G401.6 (cell line): Measurements from ENCODE around the gene CEBPE.

Experiments used
- FAIRE-seq: peaks from 2 replicates; lab custom pipeline; 2012; peaks lifted over from hg19 to GRCh38; lab: Jason Lieb, UNC

CEBPE gene

GRCh38 chr14:23118506-23119362 is at the start of gene CEBPE:
TSS of gene CEBPE (minus strand) at chr14:23119255. CDS start at chr14:23119091, 164 bp downstream.
- FAIRE-seq = no peak

DNA sequence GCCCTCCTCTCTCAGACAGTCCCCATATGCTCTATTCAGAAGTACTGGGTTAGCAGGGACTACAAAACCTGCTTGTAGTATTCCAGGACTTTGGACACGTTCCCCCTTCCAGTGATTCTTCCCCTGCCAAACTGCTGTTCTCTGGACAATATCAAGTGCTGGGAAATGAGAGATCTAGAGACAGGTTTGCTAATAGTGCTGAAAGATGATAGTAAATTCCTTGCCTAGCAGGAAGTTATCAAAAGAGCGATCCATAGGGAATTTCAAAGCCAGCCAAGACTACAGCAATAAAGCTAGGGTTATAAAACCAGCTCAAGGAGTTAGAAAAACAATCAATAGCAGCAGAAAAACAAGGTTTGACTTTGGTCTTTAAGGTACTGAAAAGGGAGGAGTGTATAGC is 49.2 kb upstream of the CEBPE start:
- no peak for FAIRE-seq

- FAIRE-seq = no peak
Observed at GRCh38 chr14:23167116-23167847, 48.2 kb upstream of the CEBPE start.

DNA sequence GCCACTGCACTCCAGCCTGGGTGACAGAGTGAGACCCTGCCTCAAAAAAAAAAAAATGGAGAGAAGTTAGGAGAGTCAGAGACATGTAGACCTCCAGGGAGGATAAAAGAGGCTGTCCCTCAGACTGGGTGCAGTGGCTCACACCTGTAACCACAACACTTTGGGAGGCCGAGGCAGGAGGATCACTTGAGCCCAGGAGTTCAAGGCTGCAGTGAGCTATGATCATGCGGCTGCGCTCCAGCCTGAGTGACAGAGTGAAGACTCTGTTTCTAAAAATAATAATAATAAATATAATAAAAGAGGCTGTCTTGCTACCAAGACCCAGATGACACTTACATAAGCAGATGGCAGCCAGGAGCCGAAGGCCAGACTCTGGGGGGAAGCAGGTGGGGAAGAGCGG is 45.9 kb upstream of the CEBPE start:
- FAIRE-seq = no peak

GRCh38 chr14:23164250-23164649 is 45.2 kb upstream of the CEBPE start:
- FAIRE-seq = no peak

- no peak for FAIRE-seq
Observed at GRCh38 chr14:23163830-23164229, 44.8 kb upstream of the CEBPE start.

DNA sequence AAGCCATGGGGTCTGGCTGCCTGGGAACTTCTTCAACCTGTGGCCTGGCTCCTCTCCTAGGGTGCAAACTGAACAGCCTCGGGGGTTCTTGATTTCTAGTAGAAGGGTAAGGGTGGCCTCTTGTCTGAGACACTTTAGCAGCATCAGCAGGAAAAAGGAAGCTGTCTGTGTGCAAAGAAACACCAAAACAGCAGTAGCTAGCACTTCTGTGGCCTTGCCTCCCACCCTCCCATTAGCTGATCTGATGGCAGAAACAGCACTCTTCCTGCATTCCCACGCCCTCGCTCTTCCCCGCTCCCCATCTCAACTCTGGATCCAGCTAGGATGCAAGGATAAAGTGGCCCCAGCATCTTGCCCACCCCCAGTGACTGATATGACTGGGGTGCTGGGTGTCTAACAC is 43.7 kb upstream of the CEBPE start:
- FAIRE-seq = no peak

GRCh38 chr14:23162005-23162404 is 43.0 kb upstream of the CEBPE start:
- FAIRE-seq = no peak

GRCh38 chr14:23160924-23161522 is 42.0 kb upstream of the CEBPE start:
- FAIRE-seq = no peak

- no peak for FAIRE-seq
Observed at GRCh38 chr14:23159532-23159931, 40.5 kb upstream of the CEBPE start.

DNA sequence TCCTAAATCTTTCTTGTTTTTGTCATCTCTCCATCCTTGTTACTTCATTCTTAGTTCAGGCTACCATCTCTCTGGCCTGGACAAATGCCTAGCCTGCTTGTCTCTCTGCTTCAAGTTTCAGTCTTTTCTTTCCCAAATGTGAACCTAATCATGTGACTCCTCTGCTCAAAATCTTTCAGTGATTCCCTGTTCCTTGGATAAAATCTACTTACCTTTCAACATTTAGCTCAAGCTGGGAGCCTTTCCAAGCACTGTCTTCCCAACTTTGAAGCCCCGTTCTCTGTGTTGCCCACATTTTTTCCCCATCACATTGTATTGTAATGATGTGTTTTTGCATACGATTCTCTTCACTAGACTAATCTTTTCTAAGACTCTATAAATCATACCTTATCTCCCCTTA is 39.7 kb upstream of the CEBPE start:
- no peak for FAIRE-seq

DNA sequence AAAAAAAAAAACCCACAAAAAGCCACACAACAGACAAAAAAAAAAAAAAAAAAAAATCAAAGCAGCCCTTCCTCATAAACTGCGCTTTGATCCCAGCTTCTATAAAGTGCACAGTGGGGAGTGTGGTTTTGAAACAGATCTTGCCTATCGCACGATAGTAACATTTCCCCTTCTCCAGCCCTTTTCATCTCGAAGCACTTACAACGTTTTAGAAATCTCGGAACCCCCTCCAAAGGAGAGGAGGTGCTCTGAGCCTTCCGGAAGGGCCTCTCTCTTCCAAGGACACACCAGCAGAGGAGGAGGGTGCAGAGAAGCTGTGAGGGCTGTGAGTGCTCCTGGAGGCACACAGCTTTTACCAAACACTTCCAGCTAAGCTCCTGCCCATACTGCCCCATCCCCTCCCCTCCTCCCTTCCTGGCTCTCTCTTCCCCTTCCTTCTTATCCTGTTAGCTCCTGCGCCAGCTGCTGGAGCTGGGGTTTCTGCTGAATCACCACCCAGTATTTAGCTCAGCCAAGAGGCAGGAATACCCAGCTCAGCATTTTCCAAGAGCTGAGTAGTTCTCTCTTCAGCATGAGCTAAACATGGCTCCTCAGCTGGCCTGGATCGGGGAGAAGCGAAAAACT is 36.0 kb upstream of the CEBPE start:
- no peak for FAIRE-seq

GRCh38 chr14:23153851-23154796 is 35.1 kb upstream of the CEBPE start:
- FAIRE-seq = no peak

- FAIRE-seq = no peak
Observed at GRCh38 chr14:23151342-23151741, 32.3 kb upstream of the CEBPE start.

- FAIRE-seq = no peak
Observed at GRCh38 chr14:23149745-23150144, 30.7 kb upstream of the CEBPE start.

DNA sequence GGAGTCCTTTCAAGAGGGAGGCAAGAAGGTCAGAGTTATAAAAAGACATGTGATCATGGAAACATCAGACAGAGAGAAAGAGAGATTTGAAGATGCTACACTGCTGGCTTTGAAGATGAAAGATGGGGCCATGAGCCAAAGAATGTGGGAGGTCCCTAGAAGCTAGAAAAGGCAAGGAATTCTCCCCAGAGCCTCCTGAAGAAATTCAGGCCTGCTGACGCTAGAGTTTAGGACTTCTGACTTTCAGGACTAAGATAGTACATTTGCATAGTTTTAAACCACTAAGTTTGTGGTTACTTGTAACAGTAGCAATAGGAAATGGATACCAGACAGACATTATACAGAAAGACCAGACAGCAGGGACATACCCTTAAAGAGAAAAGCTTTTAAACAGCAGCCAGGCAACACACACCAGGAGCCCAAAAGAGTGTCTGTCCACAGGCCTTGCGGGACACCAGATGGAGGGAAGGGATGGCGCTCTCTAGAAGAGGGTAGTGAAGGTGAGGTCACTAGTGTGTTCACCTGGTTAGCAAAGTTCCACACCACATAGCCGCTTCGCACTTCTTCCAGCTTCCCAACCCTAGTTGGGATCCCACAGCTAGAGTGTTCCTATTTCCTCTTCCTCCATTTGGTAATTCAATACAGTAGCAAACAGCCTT is 29.7 kb upstream of the CEBPE start:
- no peak for FAIRE-seq

- FAIRE-seq = no peak
Observed at GRCh38 chr14:23147676-23148075, 28.6 kb upstream of the CEBPE start.

DNA sequence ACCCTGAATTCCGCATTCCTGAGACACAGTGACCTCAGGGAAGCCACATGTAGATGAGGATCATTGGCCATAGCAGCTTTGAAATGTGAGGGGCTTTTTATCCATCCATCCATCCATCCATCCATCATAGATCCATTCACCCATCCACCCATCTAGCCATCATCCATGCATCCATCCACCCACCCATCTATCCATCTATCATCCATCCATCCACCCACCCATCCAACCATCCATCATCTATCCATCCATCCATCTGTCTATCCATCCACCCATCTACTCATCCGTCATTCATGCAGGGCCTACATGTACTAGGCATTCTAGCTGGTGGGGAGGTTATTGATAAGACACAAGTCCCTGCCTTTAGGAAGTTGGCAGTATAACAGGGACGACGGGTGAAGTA is 27.9 kb upstream of the CEBPE start:
- no peak for FAIRE-seq

DNA sequence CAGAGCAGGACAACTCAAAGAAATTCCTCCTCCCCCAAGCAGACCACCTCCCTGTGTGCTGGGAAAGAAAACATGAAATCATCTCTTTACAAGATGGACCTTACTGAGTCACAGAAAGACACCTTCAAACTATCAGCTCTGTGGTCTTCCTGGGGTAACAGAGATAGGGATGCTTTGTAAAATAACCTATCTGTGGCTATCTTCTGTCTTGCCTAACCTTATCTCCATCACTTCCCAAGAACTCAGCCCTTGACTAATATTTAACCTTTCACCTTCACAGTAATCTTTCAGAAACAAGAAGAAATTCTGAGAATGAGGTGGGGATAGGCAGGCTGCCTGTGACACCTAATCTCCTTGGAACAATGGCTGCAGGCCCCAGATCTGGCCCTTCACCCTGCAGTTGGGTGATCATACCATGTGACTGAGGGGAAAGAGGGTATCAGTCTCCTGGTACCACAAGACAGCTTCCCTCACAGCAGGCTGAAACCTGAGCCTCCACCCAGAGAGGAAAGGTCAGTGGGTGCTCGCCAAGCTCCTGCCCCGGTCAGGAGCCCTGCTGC is 27.4 kb upstream of the CEBPE start:
- FAIRE-seq = no peak

GRCh38 chr14:23145794-23146350 is 26.8 kb upstream of the CEBPE start:
- no peak for FAIRE-seq
